ENCODE data around the gene IGFBP3.

DNA sequence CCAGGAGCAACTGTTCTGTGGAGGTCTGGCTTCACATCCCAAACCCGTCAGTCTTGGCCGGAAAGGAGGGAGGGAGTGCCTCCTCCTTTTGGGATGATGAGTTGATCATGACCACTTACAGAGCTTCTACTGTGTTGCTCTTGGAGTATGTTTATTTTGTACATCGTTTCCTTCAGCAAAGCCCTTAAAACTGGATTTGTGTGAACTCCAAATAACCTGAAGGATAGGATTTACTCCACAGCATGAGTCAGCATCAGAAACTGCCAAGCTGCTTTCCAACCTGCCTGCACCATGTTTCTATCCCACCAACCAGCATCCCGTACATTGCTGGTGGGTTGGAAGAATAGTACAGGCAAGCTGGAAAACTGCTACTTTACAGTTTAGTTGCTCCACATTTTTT, 51.6 kb downstream of the IGFBP3 start:
- TF ChIP-seq CTCF (IDR thresholded peaks at IDR 0.05) = no peak
- no peak for TF ChIP-seq POLR2A (IDR thresholded peaks at IDR 0.05)

Measured in lower leg skin (tissue), 3 donors.